Right lobe of liver (tissue), 6 donors: ENCODE data around the gene ANKLE1. TPM values are rescaled to one million over a fixed set of nuclear protein-coding genes. Genes with fewer than 3 reads are reported as not detected.

Experiments
- ATAC-seq, 4 donors: fragments of 200-7000 bp; cut with Tn5 transposase; one replicate each; pipeline ENCODE4 v1.9.1; 2020; ENCODE audit warnings: mild to moderate bottlenecking in 4 of 4, moderate library complexity in 4 of 4
- DNase-seq, 3 donors: peaks; one replicate each; pipeline ENCODE4 v3.0.0-alpha.2; 2020
- H3K27ac ChIP-seq, 3 donors: fragments of 200-600 bp; one replicate each; pipeline ENCODE4 v1.8.0; 2022
- H3K27me3 ChIP-seq, 2 donors: fragments of 200-600 bp; one replicate each; pipeline ENCODE4 v1.8.0; 2022
- H3K36me3 ChIP-seq, 4 donors: fragments of 200-600 bp; sonication (generic) in 1 of 4; one replicate each; pipeline versions ENCODE4 v1.5.1 to v1.8.0; 2017 to 2022; ENCODE audit warnings: control low read depth in 1 of 4
- H3K4me1 ChIP-seq, 4 donors: fragments of 200-600 bp; sonication (generic) in 1 of 4; one replicate each; pipeline versions ENCODE4 v1.5.1 to v1.8.0; 2017 to 2022; ENCODE audit warnings: control low read depth in 1 of 4
- H3K4me3 ChIP-seq, 3 donors: fragments of 200-600 bp; one replicate each; pipeline ENCODE4 v1.8.0; 2022
- H3K9me3 ChIP-seq, 4 donors: fragments of 200-600 bp; sonication (generic) in 1 of 4; one replicate each; pipeline versions ENCODE4 v1.5.1 to v1.8.0; 2017 to 2022; ENCODE audit warnings: control low read depth in 1 of 4
- POLR2A ChIP-seq: fragments of 450-650 bp; IDR thresholded peaks from one replicate; pipeline ENCODE4 v1.6.1; 2017; ENCODE audit warnings: antibody characterized with exemption, mild to moderate bottlenecking
- WGBS: methylation state at CpG from one replicate; pipeline ENCODE4 v1.1.6; 2018; ENCODE audit warnings: low coverage, low lambda C conversion rate; ENCODE audit not compliant: insufficient coverage; ENCODE audit errors: missing lambda C conversion rate; 5-methylcytosine and 5-hydroxymethylcytosine counted together
- intact Hi-C, 2 donors: fragments of 100-400 bp; cut with DNase I; formaldehyde crosslinking; loops; one replicate each; pipeline versions ENCODE4 v1.11.2 to v1.14.1; 2022
- total RNA-seq, 6 experiments: library from RNA; depleted of rRNA in 2 of 6; stranded (reverse); fragments of >200 nt in 2 of 6; fragmentation: NEBNext Ultra II Directional in 3 of 6; extraction: Animal tissue kit (Norgen Biotek cat#: 25700) in 3 of 6; gene quantifications; one replicate each; pipeline versions ENCODE4 v1.1.0 to v1.2.4, GENCODE V29; 2016 to 2023
- TF ChIP-seq, protein P1 (sequence below), 4 donors: fragments of 200-600 bp in 3 of 4; fragments of 450-650 bp in 1 of 4; IDR thresholded peaks; one replicate each; pipeline versions ENCODE4 v1.5.1 to v1.8.0; 2016 to 2022; ENCODE audit warnings: antibody characterized with exemption in 4 of 4, mild to moderate bottlenecking in 2 of 4
- donor health status: DM: no; HTN: yes; CAD: no.
- donor health status: DM: no; HTN: no; CAD: no.
- donor health status: DM: no; HTN: no; CAD: no.
- donor health status: DM: no; HTN: yes; CAD: no.
- donor health status: DM: no; HTN: yes; CAD: no.

ANKLE1 gene
- total RNA-seq, 6 experiments from 2014 or later: 0.06 to 0.65 (median 0.37) TPM

DNA sequence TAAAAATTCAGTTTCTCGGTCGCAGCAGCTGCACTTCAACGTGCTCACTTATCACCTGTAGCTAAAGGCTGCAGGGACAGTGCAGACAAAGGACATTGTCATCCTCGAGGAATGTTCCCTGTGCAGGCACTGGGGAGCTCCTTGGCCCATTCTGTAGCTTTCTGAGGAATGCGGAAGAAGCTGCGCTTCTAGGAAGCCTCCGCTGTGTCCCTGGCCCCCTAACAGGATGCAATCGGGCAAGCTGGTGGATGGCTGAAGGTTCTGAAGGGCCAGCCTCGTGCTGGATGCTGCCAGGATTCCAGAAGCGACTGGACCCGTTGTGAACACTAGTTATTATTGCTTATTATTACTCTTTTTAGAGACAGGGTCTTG is 44.9 kb downstream of the ANKLE1 start:
- ATAC-seq (no peak), DNase-seq (no peak)
- H3K27ac ChIP-seq: no peak overlapping the region
- H3K36me3 ChIP-seq: no peaks in the 10 kb centered on the region
- H3K4me3 ChIP-seq: no peak overlapping the region
- H3K27me3 ChIP-seq: no peaks in the 10 kb centered on the region
- TF ChIP-seq POLR2A: no peak
- TF ChIP-seq, protein P1, sequence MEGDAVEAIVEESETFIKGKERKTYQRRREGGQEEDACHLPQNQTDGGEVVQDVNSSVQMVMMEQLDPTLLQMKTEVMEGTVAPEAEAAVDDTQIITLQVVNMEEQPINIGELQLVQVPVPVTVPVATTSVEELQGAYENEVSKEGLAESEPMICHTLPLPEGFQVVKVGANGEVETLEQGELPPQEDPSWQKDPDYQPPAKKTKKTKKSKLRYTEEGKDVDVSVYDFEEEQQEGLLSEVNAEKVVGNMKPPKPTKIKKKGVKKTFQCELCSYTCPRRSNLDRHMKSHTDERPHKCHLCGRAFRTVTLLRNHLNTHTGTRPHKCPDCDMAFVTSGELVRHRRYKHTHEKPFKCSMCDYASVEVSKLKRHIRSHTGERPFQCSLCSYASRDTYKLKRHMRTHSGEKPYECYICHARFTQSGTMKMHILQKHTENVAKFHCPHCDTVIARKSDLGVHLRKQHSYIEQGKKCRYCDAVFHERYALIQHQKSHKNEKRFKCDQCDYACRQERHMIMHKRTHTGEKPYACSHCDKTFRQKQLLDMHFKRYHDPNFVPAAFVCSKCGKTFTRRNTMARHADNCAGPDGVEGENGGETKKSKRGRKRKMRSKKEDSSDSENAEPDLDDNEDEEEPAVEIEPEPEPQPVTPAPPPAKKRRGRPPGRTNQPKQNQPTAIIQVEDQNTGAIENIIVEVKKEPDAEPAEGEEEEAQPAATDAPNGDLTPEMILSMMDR (IDR thresholded peaks at IDR 0.05): no peak
- intact Hi-C loops: no loop called here
- H3K4me1 ChIP-seq: peaks cover 0 to 30% (median 10%) of the 10 kb centered on the region in 4 donors
- no peaks in the 10 kb centered on the region for H3K9me3 ChIP-seq
- WGBS: 75% methylated on average over 6 of the region's 11 CpGs

GRCh38 chr19:17327068-17327653 is 45.5 kb downstream of the ANKLE1 start:
- no peak for DNase-seq
- Histone ChIP-seq H3K27ac (no peak overlapping the region), H3K36me3 (no peaks in the 10 kb centered on the region), H3K9me3 (no peaks in the 10 kb centered on the region), H3K27me3 (no peaks in the 10 kb centered on the region), H3K4me3 (no peak overlapping the region), H3K4me1 (peaks cover 0 to 30% (median 10%) of the 10 kb centered on the region in 4 donors)
- no peak for ATAC-seq
- 100% methylated on average over 2 of the region's 27 CpGs for WGBS
- intact Hi-C loops: no loop called here
- TF ChIP-seq POLR2A: no peak
- TF ChIP-seq, protein P1 (IDR thresholded peaks at IDR 0.05): no peak

GRCh38 chr19:17327654-17328516 is 46.2 kb downstream of the ANKLE1 start:
- DNase-seq (no peak), ATAC-seq (peak; percentile 38 to 66 (median 50))
- peaks cover 0 to 30% (median 10%) of the 10 kb centered on the region in 4 donors for H3K4me1 ChIP-seq

GRCh38 chr19:17328517-17329365 is 47.0 kb downstream of the ANKLE1 start:
- 33% methylated on average over 31 of the region's 94 CpGs for WGBS
- H3K27ac ChIP-seq: no peak overlapping the region
- DNase-seq: no peak
- no peak for ATAC-seq
- H3K9me3 ChIP-seq: no peaks in the 10 kb centered on the region
- peak overlapping the region in 2 of 3 donors; percentile 23 to 40 for H3K4me3 ChIP-seq
- no peak for TF ChIP-seq POLR2A
- TF ChIP-seq, protein P1 (IDR thresholded peaks at IDR 0.05): no peak
- no peaks in the 10 kb centered on the region for H3K36me3 ChIP-seq
- peaks cover 0 to 31% (median 10%) of the 10 kb centered on the region in 4 donors for H3K4me1 ChIP-seq
- intact Hi-C loops: no loop called here
- H3K27me3 ChIP-seq: no peaks in the 10 kb centered on the region

More at GRCh38 chr19:17327654-17328516, 46.2 kb downstream of the ANKLE1 start:
- TF ChIP-seq, protein P1 (IDR thresholded peaks at IDR 0.05): peak in 2 of 4 donors; percentile 7 to 11
- no peak for TF ChIP-seq POLR2A
- Histone ChIP-seq H3K4me3 (peak overlapping the region in 2 of 3 donors; percentile 23 to 40), H3K36me3 (no peaks in the 10 kb centered on the region), H3K27ac (no peak overlapping the region), H3K9me3 (no peaks in the 10 kb centered on the region), H3K27me3 (no peaks in the 10 kb centered on the region)
- intact Hi-C loops: no loop called here
- 33% methylated on average over 26 of the region's 64 CpGs for WGBS
